Measurements from ENCODE around the gene CACNA2D3.

DNA sequence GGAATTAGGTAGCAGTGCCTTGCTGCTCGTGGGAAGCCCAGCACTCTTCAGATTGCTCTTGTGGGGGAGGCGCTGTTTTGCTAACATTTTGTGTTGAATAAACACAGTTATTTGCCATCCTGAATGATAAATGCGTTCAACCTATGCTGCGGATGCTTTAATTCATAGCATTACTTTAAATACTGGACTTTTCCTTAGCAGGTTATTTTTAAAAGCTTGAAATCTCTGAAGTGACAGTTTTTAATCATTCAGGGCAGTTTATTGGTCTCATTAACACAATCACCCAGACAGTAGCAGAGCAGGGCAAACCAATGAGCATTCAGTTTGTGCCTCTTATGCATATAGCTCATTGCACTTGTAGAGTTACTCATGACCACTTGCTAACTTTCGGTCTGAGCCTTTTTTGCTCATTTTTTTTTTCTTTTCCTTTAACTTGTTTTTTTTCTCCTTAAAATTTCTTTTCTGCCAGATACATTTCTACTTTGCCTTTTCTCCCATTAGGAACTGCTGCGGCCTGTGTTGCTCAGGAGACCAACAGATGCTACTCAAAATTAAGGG is 5.2 kb downstream of the CACNA2D3 start:
- no peak for TF ChIP-seq EZH2 (IDR thresholded peaks at IDR 0.05; ENCODE audit: insufficient read depth, poor library complexity, severe bottlenecking)
- no peak for TF ChIP-seq EZH2phosphoT487 (IDR thresholded peaks at IDR 0.05; ENCODE audit: insufficient read depth, low read depth)
